H1 (cell line): Measurements from ENCODE around the gene CMIP. TPM values are rescaled to one million over a fixed set of nuclear protein-coding genes. Genes with fewer than 3 reads are reported as not detected.

Experiments
- CTCF ChIA-PET: fragments of 300-600 bp; sonication (Branson Sonifier 250); formaldehyde crosslinking; loops from one replicate; lab custom pipeline; 2021; ENCODE audit not compliant: partially characterized antibody; lab: Charles Lee
- POLR2A ChIA-PET: fragments of 300-600 bp; sonication (Branson Sonifier 250); formaldehyde crosslinking; loops from one replicate; lab custom pipeline; 2021; ENCODE audit warnings: inconsistent platforms; ENCODE audit not compliant: partially characterized antibody; lab: Charles Lee
- DNase-seq, 2 experiments: peaks; one replicate each; pipeline versions ENCODE4 v3.0.0 to v3.0.0-alpha.2; 2010 to 2022; ENCODE audit warnings: low spot score in 2 of 2, low read depth in 1 of 2, mixed read lengths in 1 of 2
- FAIRE-seq: peaks from 2 replicates; lab custom pipeline; 2011; peaks lifted over from hg19 to GRCh38; lab: Jason Lieb, UNC
- H2AFZ ChIP-seq: 2 replicates; pipeline ENCODE4 v1.8.1; 2012; ENCODE audit warnings: low read length, inconsistent platforms
- H2AK5ac ChIP-seq: 2 replicates; pipeline ENCODE4 v1.6.1; 2013; ENCODE audit warnings: low read depth, low read length
- H2BK120ac ChIP-seq: replicated peaks from 2 replicates; pipeline ENCODE3; 2013; ENCODE audit warnings: low read depth, low read length, inconsistent platforms
- H2BK12ac ChIP-seq: 2 replicates; pipeline ENCODE4 v1.6.1; 2013; ENCODE audit warnings: low read depth, low read length
- H2BK15ac ChIP-seq: 2 replicates; pipeline ENCODE4 v1.6.1; 2013; ENCODE audit warnings: low read length
- H2BK20ac ChIP-seq: 2 replicates; pipeline ENCODE4 v1.6.1; 2013; ENCODE audit warnings: low read length
- H2BK5ac ChIP-seq: 2 replicates; pipeline ENCODE4 v1.6.1; 2013; ENCODE audit warnings: low read depth, low read length
- H3K14ac ChIP-seq: 2 replicates; pipeline ENCODE4 v1.6.1; 2013; ENCODE audit warnings: inconsistent platforms; ENCODE audit not compliant: insufficient read length
- H3K18ac ChIP-seq: 2 replicates; pipeline ENCODE4 v1.6.1; 2013; ENCODE audit warnings: low read length; ENCODE audit errors: extremely low read depth
- H3K23ac ChIP-seq: 2 replicates; pipeline ENCODE4 v1.6.1; 2013; ENCODE audit warnings: inconsistent platforms; ENCODE audit not compliant: insufficient read length
- H3K23me2 ChIP-seq: 2 replicates; pipeline ENCODE4 v1.6.1; 2013; ENCODE audit warnings: low read depth, low read length
- H3K27ac ChIP-seq: 2 replicates; pipeline ENCODE4 v1.6.1; 2011; ENCODE audit warnings: low read depth, low read length, inconsistent platforms
- H3K27me3 ChIP-seq, 4 experiments: replicated peaks in 1 of 4; 1 replicate in 1 of 4; 2 replicates in 3 of 4; pipeline versions ENCODE4 v1.6.1 to v1.8.1; 2011 to 2013; ENCODE audit warnings: low read length in 3 of 4, mild to moderate bottlenecking in 3 of 4, inconsistent platforms in 2 of 4, mixed read lengths in 2 of 4, moderate library complexity in 1 of 4; ENCODE audit not compliant: control insufficient read depth in 3 of 4, insufficient read depth in 3 of 4; ENCODE audit errors: extremely low read depth in 1 of 4
- H3K36me3 ChIP-seq, 4 experiments: 2 replicates each; pipeline versions ENCODE4 v1.6.1 to v1.8.1; 2011 to 2013; ENCODE audit warnings: mild to moderate bottlenecking in 4 of 4, low read length in 3 of 4, moderate library complexity in 2 of 4, control low read depth in 1 of 4, inconsistent platforms in 1 of 4; ENCODE audit not compliant: insufficient read depth in 4 of 4, control insufficient read depth in 2 of 4
- H3K4ac ChIP-seq: replicated peaks from 2 replicates; pipeline ENCODE3; 2013; ENCODE audit warnings: low read length, low read depth, mixed read lengths, inconsistent platforms; ENCODE audit not compliant: insufficient read length
- H3K4me1 ChIP-seq, 4 experiments: replicated peaks in 1 of 4; 1 replicate in 1 of 4; 2 replicates in 3 of 4; pipeline versions ENCODE4 v1.6.1 to v1.8.1; 2011 to 2013; ENCODE audit warnings: low read length in 3 of 4, inconsistent platforms in 2 of 4, mixed read lengths in 1 of 4; ENCODE audit not compliant: insufficient read depth in 4 of 4, control insufficient read depth in 3 of 4
- H3K4me2 ChIP-seq, 2 experiments: 2 replicates each; pipeline versions ENCODE4 v1.6.1 to v1.8.1; 2011 to 2013; ENCODE audit warnings: low read depth in 2 of 2, low read length in 2 of 2, control low read depth in 1 of 2, inconsistent platforms in 1 of 2, mild to moderate bottlenecking in 1 of 2; ENCODE audit not compliant: insufficient read depth in 1 of 2
- H3K4me3 ChIP-seq, 4 experiments: fragments of 200-600, 300-600 bp in 1 of 4; sonication (generic), shearing (Covaris generic), sonication (Bioruptor Twin) in 1 of 4; 2 replicates each; pipeline versions ENCODE4 v1.5.1 to v1.8.1; 2011 to 2016; ENCODE audit warnings: low read length in 4 of 4, low read depth in 3 of 4, control low read depth in 2 of 4, inconsistent platforms in 2 of 4, mild to moderate bottlenecking in 2 of 4, mixed read lengths in 1 of 4, moderate library complexity in 1 of 4; ENCODE audit not compliant: insufficient read depth in 2 of 4; ENCODE audit errors: extremely low read depth in 1 of 4
- H3K56ac ChIP-seq: replicated peaks from 2 replicates; pipeline ENCODE3; 2013; ENCODE audit warnings: low read depth, mild to moderate bottlenecking, mixed read lengths, low read length, inconsistent platforms; ENCODE audit not compliant: insufficient read length
- H3K79me1 ChIP-seq: 2 replicates; pipeline ENCODE4 v1.6.1; 2013; ENCODE audit warnings: low read depth, low read length, control low read depth
- H3K79me2 ChIP-seq, 2 experiments: 2 replicates each; pipeline versions ENCODE4 v1.6.1 to v1.8.1; 2012 to 2013; ENCODE audit warnings: low read length in 2 of 2, mild to moderate bottlenecking in 2 of 2, inconsistent platforms in 1 of 2; ENCODE audit not compliant: insufficient read depth in 2 of 2, control insufficient read depth in 1 of 2
- H3K9ac ChIP-seq, 4 experiments: replicated peaks in 1 of 4; 1 replicate in 1 of 4; 2 replicates in 3 of 4; pipeline versions ENCODE4 v1.6.1 to v1.8.1; 2011 to 2013; ENCODE audit warnings: low read depth in 3 of 4, low read length in 3 of 4, control low read depth in 2 of 4, mild to moderate bottlenecking in 2 of 4, moderate library complexity in 2 of 4, inconsistent platforms in 1 of 4; ENCODE audit errors: extremely low read depth in 1 of 4
- H3K9me3 ChIP-seq, 2 experiments: 2 replicates each; pipeline versions ENCODE4 v1.6.1 to v1.8.1; 2012 to 2013; ENCODE audit warnings: mild to moderate bottlenecking in 2 of 2, moderate library complexity in 2 of 2, control low read depth in 1 of 2, inconsistent platforms in 1 of 2, low read depth in 1 of 2, low read length in 1 of 2, mixed read lengths in 1 of 2; ENCODE audit not compliant: insufficient read depth in 2 of 2
- H4K20me1 ChIP-seq, 2 experiments: replicated peaks in 1 of 2; 2 replicates each; pipeline versions ENCODE3 to v1.8.1; 2011 to 2013; ENCODE audit warnings: inconsistent platforms in 2 of 2, low read length in 2 of 2, mild to moderate bottlenecking in 1 of 2; ENCODE audit not compliant: insufficient read depth in 2 of 2, control insufficient read depth in 1 of 2
- H4K5ac ChIP-seq: 2 replicates; pipeline ENCODE4 v1.6.1; 2013; ENCODE audit warnings: low read length, low read depth, mixed read lengths, inconsistent platforms; ENCODE audit not compliant: insufficient read length
- H4K8ac ChIP-seq: 2 replicates; pipeline ENCODE4 v1.8.0; 2013; ENCODE audit warnings: mild to moderate bottlenecking, moderate library complexity, low read length, inconsistent platforms; ENCODE audit not compliant: insufficient read depth; ENCODE audit errors: extremely low read depth
- H4K91ac ChIP-seq: replicated peaks from 2 replicates; pipeline ENCODE3; 2013; ENCODE audit warnings: low read length, mixed read lengths, inconsistent platforms; ENCODE audit not compliant: insufficient read length
- CEBPB ChIP-seq: IDR thresholded peaks from 2 replicates; pipeline ENCODE4 v1.6.1; 2012; ENCODE audit warnings: low read depth, low read length
- WGBS, 2 experiments: shearing (Covaris generic) in 1 of 2; methylation state at CpG; one replicate each; pipeline versions ENCODE4 v1.1.6 to v1.1.7; 2013 to 2015; ENCODE audit warnings: low lambda C conversion rate in 2 of 2, mixed read lengths in 2 of 2, inconsistent platforms in 1 of 2, low coverage in 1 of 2, missing lambda C conversion rate in 1 of 2; ENCODE audit not compliant: insufficient replicate concordance in 2 of 2, insufficient coverage in 1 of 2, insufficient read length in 1 of 2; ENCODE audit errors: extremely low coverage in 1 of 2, missing lambda C conversion rate in 1 of 2; 5-methylcytosine and 5-hydroxymethylcytosine counted together
- polyA plus RNA-seq, 7 experiments: library from polyadenylated mRNA; depleted of rRNA in 3 of 7; stranded (reverse) in 5 of 7; unstranded in 2 of 7; fragments of >200 nt in 5 of 7; fragments of 200-250 nt in 2 of 7; gene quantifications; 1 replicate in 5 of 7; 2 replicates in 1 of 7; 4 replicates in 1 of 7; pipeline versions ENCODE4 v1.2.1 to v1.2.3, GENCODE V29; 2011 to 2013; ENCODE audit warnings: missing spikeins in 2 of 7, mixed read lengths in 2 of 7
- total RNA-seq: library from RNA; stranded (reverse); fragmentation: NEBNext Ultra II Directional; extraction: Animal tissue kit (Norgen Biotek cat#: 25700); gene quantifications from 2 replicates; pipeline ENCODE4 v1.2.1, GENCODE V29; 2021

The CMIP gene
- total and polyA plus RNA-seq, 2 of the 8 experiments (the other 6 are each of a cell fraction or from before 2014, with no cell fraction given): 7.9 to 53.2 TPM

DNA sequence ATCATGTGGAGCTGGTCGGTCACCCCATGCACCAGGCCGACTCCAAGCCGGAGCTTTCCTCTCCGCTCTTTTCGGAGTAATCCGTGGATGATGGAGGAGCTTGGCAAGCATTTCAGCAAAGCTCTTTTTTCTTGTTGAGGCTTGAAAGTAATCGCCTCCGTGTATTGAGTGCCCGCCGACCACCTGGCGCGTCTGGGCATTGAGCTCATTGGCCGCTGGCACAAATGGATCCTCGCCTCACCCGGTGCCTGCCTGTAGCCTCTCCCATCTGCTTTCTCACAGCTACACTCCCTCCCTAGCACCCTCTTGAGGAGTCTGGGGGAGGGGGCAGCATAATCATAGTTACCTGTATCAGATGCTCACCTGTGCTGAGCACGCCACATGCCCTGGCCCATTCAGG, 148.9 kb downstream of the CMIP start:
- Histone ChIP-seq H3K27ac (no peak overlapping the region), H3K79me2 (peaks cover 0 to 44% of the 10 kb centered on the region in 2 experiments; a peak in 3 of 4 replicates), H3K36me3 (no peaks in the 10 kb centered on the region), H3K23ac (no peak overlapping the region), H3K56ac (no peak overlapping the region), H3K9ac (no peak overlapping the region), H3K79me1 (peaks cover 9% of the 10 kb centered on the region; the same call in 1 of the 2 replicates), H2BK15ac (peak overlapping the region; percentile 72; the same call in 1 of the 2 replicates), H2BK20ac (no peak overlapping the region), H3K4me2 (no peak overlapping the region), H3K27me3 (no peaks in the 10 kb centered on the region), H2BK120ac (no peak overlapping the region), H3K9me3 (no peaks in the 10 kb centered on the region), H2BK5ac (0 out of 2 replicates have a peak overlapping the region, but pooled peaks have one; percentile 35), H3K14ac (no peak overlapping the region), H4K20me1 (peaks cover 5 to 19% of the 10 kb centered on the region in 2 experiments), H4K8ac (no peak overlapping the region), H2AFZ (no peak overlapping the region), H3K4me1 (peaks cover 0 to 2% (median 0%) of the 10 kb centered on the region in 4 experiments; a peak in 2 of 7 replicates), H3K4me3 (no peak overlapping the region), H3K23me2 (no peaks in the 10 kb centered on the region), H2BK12ac (peak overlapping the region; percentile 27; the same call in 1 of the 2 replicates), H4K91ac (no peak overlapping the region), H3K4ac (no peak overlapping the region), H4K5ac (no peak overlapping the region), H2AK5ac (no peak overlapping the region), H3K18ac (no peak overlapping the region; the same call in 1 of the 2 replicates)
- ChIA-PET POLR2A (interaction anchor here (0.6 to 1.5 kb wide), 5 partner anchors 9 to 38 kb away, joined by 3 to 6 read pairs (median 3); no protein-coding TSS in a partner anchor), CTCF (interaction anchor here (0.7 to 1.4 kb wide), 12 partner anchors 10 to 228 kb away, joined by 3 to 5 read pairs (median 3); no protein-coding TSS in a partner anchor)
- FAIRE-seq: no peak
- no peak for TF ChIP-seq CEBPB
- no peak for DNase-seq
- WGBS, 2 experiments: 94% methylated on average over 16 of the region's 16 CpGs; no CpG with 5 or more reads in 1 of the 2 experiments
